ENCODE results near the gene VSIG8.

The VSIG8 gene

GRCh38 chr1:159856576-159856975, 5.9 kb downstream of the VSIG8 start:
- no peak for DNase-seq (ENCODE audit: low read depth in 2 of 2)

DNA sequence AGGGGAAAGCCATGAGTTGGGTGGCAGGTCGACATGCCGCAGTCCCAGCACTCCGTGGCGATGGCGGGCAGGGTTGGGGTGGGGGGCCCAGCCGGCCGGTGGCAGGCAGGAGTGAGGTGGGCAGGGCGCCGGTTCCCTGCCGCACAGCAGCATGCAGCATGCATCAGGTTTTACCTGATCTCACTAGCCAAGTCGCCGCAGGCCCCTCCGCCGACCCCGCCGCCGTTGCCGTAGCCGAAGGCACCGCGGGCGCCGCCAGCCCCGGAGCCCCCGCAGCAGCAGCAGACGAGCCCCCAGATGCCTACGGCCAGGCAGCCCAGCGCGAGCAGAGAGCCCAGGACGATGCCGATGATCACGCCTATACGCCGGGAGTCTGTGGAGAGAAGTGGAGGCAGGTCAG, 6.7 kb downstream of the VSIG8 start:
- no peak for DNase-seq (ENCODE audit: low read depth in 2 of 2)

- peak; percentile 48 to 49 for DNase-seq (ENCODE audit: low read depth in 2 of 2)
Observed at GRCh38 chr1:159854693-159855192, 7.7 kb downstream of the VSIG8 start.

DNA sequence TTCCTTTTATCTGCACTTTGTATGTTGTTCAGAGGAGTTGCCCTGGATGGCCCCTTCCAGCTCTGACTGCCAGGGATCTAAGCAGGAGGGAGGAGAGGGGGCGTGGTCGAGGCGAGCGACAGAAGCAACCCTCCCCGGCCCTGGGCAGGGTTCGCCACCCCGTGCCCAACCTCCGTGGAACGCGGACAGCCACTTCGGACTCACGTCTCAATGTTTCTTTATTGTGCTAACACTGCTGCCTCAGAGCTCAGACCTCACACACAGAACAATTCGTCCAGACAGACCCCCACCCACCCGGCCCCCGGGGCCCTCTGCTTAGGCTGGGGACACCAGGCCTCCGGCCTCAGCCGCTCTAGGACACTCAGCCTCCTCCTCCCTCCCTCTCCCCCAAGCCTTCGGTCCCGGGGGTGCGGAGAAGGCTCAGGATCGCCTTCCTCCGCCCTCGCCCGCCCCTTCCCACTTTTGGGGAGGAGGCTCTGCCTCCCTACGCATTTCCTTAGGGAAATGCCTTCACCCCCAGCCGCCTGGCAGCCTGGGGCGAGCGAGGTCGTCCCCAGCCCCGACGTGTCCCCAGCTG, 8.3 kb downstream of the VSIG8 start:
- DNase-seq (ENCODE audit: low read depth in 2 of 2), result no peak

- no peak for DNase-seq (ENCODE audit: low read depth in 2 of 2)
Observed at GRCh38 chr1:159853417-159854115, 8.9 kb downstream of the VSIG8 start.

DNA sequence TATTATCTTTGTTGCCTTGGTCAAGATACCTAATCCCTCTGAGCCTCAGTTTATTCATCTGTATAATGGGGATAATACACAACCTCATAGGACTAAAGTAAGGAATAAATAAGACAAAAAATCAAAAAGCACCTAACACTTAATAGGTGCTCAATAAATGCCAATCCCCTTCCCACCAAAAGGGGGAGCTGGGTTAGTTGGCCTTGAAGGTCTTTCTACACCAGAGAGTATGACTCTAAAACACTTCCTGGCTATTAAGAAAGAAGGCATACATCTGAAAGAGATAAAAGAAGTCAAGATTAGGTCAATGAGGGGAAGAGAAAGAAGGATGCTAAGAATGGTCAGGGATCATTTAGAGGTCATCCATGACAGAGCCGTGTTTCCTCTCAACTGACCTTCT, 11.1 kb downstream of the VSIG8 start:
- DNase-seq (ENCODE audit: low read depth in 2 of 2), result no peak

DNA sequence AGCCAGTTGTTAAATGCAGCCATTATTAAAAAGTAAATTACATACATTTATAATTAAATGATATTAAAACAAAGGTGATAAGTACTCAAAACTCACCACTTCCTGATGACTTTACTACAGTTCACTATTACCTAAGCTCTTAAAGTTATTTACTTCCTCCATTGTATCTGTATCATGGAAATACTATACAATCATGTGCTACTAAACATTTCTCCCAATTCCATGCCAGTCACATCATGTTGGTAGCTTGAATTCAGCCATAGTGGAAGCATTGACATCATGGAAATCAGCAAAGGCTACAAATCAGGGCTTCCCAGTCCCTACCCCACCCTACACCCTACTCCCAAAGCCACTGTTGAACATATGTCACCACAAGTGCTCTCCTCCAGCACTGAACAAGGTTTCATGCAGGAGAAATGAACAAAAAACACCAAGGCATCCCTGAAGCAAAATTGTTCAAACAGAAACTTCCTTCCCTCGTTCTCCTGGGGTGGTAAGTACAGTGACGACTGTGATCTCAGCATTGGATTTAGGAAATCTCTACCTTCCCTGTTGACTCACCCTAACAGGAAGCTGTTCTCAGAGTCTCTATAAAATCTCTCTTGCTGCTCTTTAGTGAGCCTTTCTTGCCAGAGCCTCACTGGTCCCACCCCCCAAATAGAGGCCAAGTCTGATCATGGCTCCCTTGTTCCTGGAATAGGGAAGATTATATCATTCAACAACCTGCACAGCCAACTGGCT, 12.7 kb downstream of the VSIG8 start:
- no peak for DNase-seq (ENCODE audit: low read depth in 2 of 2)

DNA sequence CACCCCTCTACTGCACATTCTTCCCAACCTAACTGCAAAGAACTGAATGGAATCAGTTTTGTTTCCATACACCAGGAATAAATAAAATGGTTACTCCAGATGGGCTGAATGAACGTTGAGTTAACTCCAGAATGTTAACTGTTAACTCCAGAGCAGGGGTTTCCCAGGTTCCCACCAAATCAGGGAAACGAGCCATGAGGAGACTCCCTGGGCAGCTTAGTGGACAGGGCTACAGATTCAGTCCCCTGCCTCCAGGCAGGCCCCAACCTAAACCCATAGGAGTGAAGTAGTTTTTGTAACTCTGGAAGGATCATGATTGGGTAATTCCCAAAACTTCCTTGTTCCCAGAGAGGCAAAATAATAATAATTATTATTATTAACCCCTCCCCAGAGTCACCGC, 14.1 kb downstream of the VSIG8 start:
- DNase-seq (ENCODE audit: low read depth in 2 of 2), result no peak

GRCh38 chr1:159847231-159847630, 15.2 kb downstream of the VSIG8 start:
- no peak for DNase-seq (ENCODE audit: low read depth in 2 of 2)

- DNase-seq (ENCODE audit: low read depth in 2 of 2), result no peak
Observed at GRCh38 chr1:159845751-159846629, 16.5 kb downstream of the VSIG8 start.

- no peak for DNase-seq (ENCODE audit: low read depth in 2 of 2)
Observed at GRCh38 chr1:159843459-159843858, 19.0 kb downstream of the VSIG8 start.

DNA sequence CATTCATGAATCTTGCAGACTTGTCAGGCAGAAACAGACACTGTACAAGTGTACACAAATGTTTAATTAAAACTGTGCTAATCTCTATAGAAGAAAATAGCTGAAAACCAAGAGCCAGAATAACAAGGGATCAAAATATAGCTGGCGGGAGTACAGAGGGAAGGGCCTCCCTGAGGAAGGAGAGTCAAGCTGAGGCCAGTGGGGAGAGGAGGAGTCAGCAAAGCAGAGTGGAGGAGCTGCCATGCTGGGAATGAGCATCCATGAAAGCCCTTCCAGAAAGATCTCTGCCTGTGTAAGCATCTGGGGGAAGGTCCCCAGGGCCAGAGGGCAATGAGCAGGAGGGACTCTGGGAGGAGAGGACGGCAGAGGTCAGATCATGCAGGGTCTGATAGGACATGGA, 20.7 kb downstream of the VSIG8 start:
- no peak for DNase-seq (ENCODE audit: low read depth in 2 of 2)

GRCh38 chr1:159839116-159839849, 23.2 kb downstream of the VSIG8 start:
- no peak for DNase-seq (ENCODE audit: low read depth in 2 of 2)

GRCh38 chr1:159838715-159839114, 23.7 kb downstream of the VSIG8 start:
- no peak for DNase-seq (ENCODE audit: low read depth in 2 of 2)

- DNase-seq (ENCODE audit: low read depth in 2 of 2), result no peak
Observed at GRCh38 chr1:159835862-159836525, 26.5 kb downstream of the VSIG8 start.

- DNase-seq (ENCODE audit: low read depth in 2 of 2), result no peak
Observed at GRCh38 chr1:159835356-159835755, 27.1 kb downstream of the VSIG8 start.

- no peak for DNase-seq (ENCODE audit: low read depth in 2 of 2)
Observed at GRCh38 chr1:159832309-159832708, 30.1 kb downstream of the VSIG8 start.

- no peak for DNase-seq (ENCODE audit: low read depth in 2 of 2)
Observed at GRCh38 chr1:159831412-159832141, 30.9 kb downstream of the VSIG8 start.

DNA sequence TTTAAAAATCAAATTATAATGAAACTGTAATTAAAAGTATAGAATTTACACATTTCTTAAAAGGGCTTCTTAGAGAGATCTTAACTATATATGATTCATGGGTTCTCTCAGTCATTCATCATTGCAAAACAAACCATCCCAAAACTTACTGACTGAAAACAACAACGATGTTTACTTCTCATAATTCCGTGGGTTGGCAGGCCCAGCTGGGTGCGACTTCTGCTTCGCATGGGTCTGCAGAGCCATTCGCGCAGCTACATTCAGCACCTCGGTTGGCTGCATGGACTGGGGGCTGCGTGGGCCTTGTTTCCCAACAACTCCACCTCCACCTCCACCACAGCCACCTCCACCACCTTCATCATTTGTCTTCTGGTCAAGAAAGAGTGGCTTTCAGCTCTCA, 31.7 kb downstream of the VSIG8 start:
- DNase-seq (ENCODE audit: low read depth in 2 of 2), result no peak

All from fibroblast of skin of left quadriceps (primary cell).